GM10847 (cell line): ENCODE results near the gene HNRNPU.

ENCODE experiments used
- POLR2A ChIP-seq: IDR thresholded peaks from 2 replicates; pipeline ENCODE4 v1.6.1; 2011; ENCODE audit not compliant: insufficient read length; ENCODE audit errors: extremely low read depth

The HNRNPU gene

GRCh38 chr1:244801246-244801645 is 63.1 kb downstream of the HNRNPU start:
- TF ChIP-seq POLR2A: no peak

DNA sequence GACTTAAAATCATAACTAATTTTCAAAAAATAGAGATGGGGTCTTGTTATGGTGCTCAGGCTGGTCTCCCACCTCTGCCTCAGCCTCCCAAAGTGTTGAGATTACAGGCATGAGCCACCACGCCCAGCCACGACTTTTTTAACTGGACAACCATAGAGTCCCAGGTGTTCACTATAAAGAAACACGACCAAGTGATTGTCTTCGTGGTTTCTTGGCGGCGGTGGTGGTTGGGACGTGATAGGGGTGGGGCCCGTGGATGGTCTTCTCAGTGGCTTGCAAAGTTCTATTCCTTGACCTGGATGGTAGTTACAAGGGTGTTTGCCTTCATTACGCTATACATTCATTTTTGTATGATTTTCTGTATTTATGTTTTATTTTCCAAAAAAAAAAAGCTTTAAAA is 63.5 kb downstream of the HNRNPU start:
- TF ChIP-seq POLR2A: no peak
